ENCODE measurements around the gene PTPRM. TPM values are rescaled to one million over a fixed set of nuclear protein-coding genes. Genes with fewer than 3 reads are reported as not detected.

Gene PTPRM
- total RNA-seq, 4 donors from 2014 or later: 81.5 to 98.9 (median 86.8) TPM

GRCh38 chr18:8020132-8020846, 453.2 kb downstream of the PTPRM start:
- no peak for ATAC-seq
- Histone ChIP-seq H3K9me3 (no peaks in the 10 kb centered on the region), H3K36me3 (no peaks in the 10 kb centered on the region), H3K27me3 (no peaks in the 10 kb centered on the region), H3K27ac (no peak overlapping the region), H3K4me1 (peaks cover 0 to 13% (median 0%) of the 10 kb centered on the region in 3 donors), H3K4me3 (no peak overlapping the region)
- WGBS, 2 donors (ENCODE audit: low coverage in 1 of 2): 48 to 54% methylated on average over 4 to 7 of the region's 7 CpGs
- TF ChIP-seq EP300 (IDR thresholded peaks at IDR 0.05): no peak
- no peak for TF ChIP-seq POLR2A (IDR thresholded peaks at IDR 0.05)
- TF ChIP-seq POLR2AphosphoS5 (IDR thresholded peaks at IDR 0.05): no peak
- TF ChIP-seq CTCF (IDR thresholded peaks at IDR 0.05): no peak

- Histone ChIP-seq H3K27me3 (no peaks in the 10 kb centered on the region), H3K4me1 (no peaks in the 10 kb centered on the region), H3K4me3 (no peak overlapping the region), H3K36me3 (no peaks in the 10 kb centered on the region), H3K27ac (no peak overlapping the region), H3K9me3 (peaks cover 0 to 2% (median 0%) of the 10 kb centered on the region in 3 donors)
- TF ChIP-seq EP300 (IDR thresholded peaks at IDR 0.05) (no peak), CTCF (IDR thresholded peaks at IDR 0.05) (no peak), POLR2AphosphoS5 (IDR thresholded peaks at IDR 0.05) (no peak), POLR2A (IDR thresholded peaks at IDR 0.05) (no peak)
- ATAC-seq: peak; percentile 16
These were observed 461.9 kb downstream of the PTPRM start for GRCh38 chr18:8029061-8029460.

GRCh38 chr18:8029731-8030130, 462.6 kb downstream of the PTPRM start:
- ATAC-seq: no peak
- no peak overlapping the region for H3K27ac ChIP-seq
- H3K27me3 ChIP-seq: no peaks in the 10 kb centered on the region
- H3K36me3 ChIP-seq: no peaks in the 10 kb centered on the region
- TF ChIP-seq CTCF (IDR thresholded peaks at IDR 0.05): no peak
- H3K4me3 ChIP-seq: no peak overlapping the region
- H3K9me3 ChIP-seq: peaks cover 0 to 2% (median 0%) of the 10 kb centered on the region in 3 donors
- 94 to 98% methylated on average over 8 of the region's 8 CpGs for WGBS, 2 donors (ENCODE audit: low coverage in 1 of 2)
- no peaks in the 10 kb centered on the region for H3K4me1 ChIP-seq

- no peak for TF ChIP-seq EP300 (IDR thresholded peaks at IDR 0.05)
- TF ChIP-seq POLR2A (IDR thresholded peaks at IDR 0.05): no peak
- no peak for TF ChIP-seq CTCF (IDR thresholded peaks at IDR 0.05)
- no peak for TF ChIP-seq POLR2AphosphoS5 (IDR thresholded peaks at IDR 0.05)
- 93 to 100% methylated on average over 4 of the region's 4 CpGs for WGBS, 2 donors (ENCODE audit: low coverage in 1 of 2)
- Histone ChIP-seq H3K36me3 (no peaks in the 10 kb centered on the region), H3K4me3 (no peak overlapping the region), H3K9me3 (peaks cover 0 to 2% (median 0%) of the 10 kb centered on the region in 3 donors), H3K27ac (no peak overlapping the region), H3K27me3 (no peaks in the 10 kb centered on the region), H3K4me1 (no peaks in the 10 kb centered on the region)
- no peak for ATAC-seq
These were observed 463.1 kb downstream of the PTPRM start for GRCh38 chr18:8030201-8030600.

GRCh38 chr18:8031496-8031895, 464.4 kb downstream of the PTPRM start:
- Histone ChIP-seq H3K27me3 (no peaks in the 10 kb centered on the region), H3K4me1 (no peaks in the 10 kb centered on the region), H3K4me3 (no peak overlapping the region), H3K27ac (no peak overlapping the region), H3K9me3 (peaks cover 0 to 2% (median 0%) of the 10 kb centered on the region in 3 donors), H3K36me3 (no peaks in the 10 kb centered on the region)
- TF ChIP-seq POLR2AphosphoS5 (IDR thresholded peaks at IDR 0.05): no peak
- TF ChIP-seq POLR2A (IDR thresholded peaks at IDR 0.05): no peak
- no peak for TF ChIP-seq EP300 (IDR thresholded peaks at IDR 0.05)
- TF ChIP-seq CTCF (IDR thresholded peaks at IDR 0.05): no peak
- WGBS, 2 donors (ENCODE audit: low coverage in 1 of 2): 72 to 92% methylated on average over 2 to 3 of the region's 3 CpGs
- no peak for ATAC-seq

Measured in gastroesophageal sphincter (tissue), 4 donors.